A549 (cell line): ENCODE results near the gene ACAP1. TPM values are rescaled to one million over a fixed set of nuclear protein-coding genes. Genes with fewer than 3 reads are reported as not detected.

ENCODE experiments used
- ATAC-seq, 2 experiments: fragments of 200-7000 bp in 1 of 2; fragments of >200 bp in 1 of 2; cut with Nextera tagmentation in 1 of 2; cut with Tn5 transposase in 1 of 2; 3 replicates each; pipeline versions ENCODE4 v1.8.0 to v1.9.1; 2018 to 2020; ENCODE audit warnings: mild to moderate bottlenecking in 1 of 2, moderate library complexity in 1 of 2
- CTCF ChIA-PET: fragments of 300-600 bp; sonication (Branson Sonifier 250); formaldehyde crosslinking; extraction: SDS; loops from one replicate; lab custom pipeline; 2021; ENCODE audit warnings: antibody characterized with exemption, inconsistent platforms; lab: Yijun Ruan, JAX
- POLR2A ChIA-PET: fragments of 350-600 bp; formaldehyde crosslinking; extraction: SDS; loops from one replicate; lab custom pipeline; 2021; ENCODE audit warnings: antibody characterized with exemption, inconsistent platforms; lab: Yijun Ruan, JAX
- DNase-seq, 2 experiments: peaks; one replicate each; pipeline versions ENCODE4 v3.0.0 to v3.0.0-alpha.2; 2011 to 2016; ENCODE audit warnings: low read depth in 1 of 2, low spot score in 1 of 2
- FAIRE-seq: peaks from 2 replicates; lab custom pipeline; 2011; peaks lifted over from hg19 to GRCh38; lab: Jason Lieb, UNC
- H3K27ac ChIP-seq, 2 experiments: fragments of >200 bp; sonication (Bioruptor Twin); formaldehyde crosslinking; 3 replicates each; pipeline ENCODE4 v1.5.1; 2016 to 2017
- H3K4me1 ChIP-seq: fragments of >200 bp; sonication (Bioruptor Twin); formaldehyde crosslinking; 3 replicates; pipeline ENCODE4 v1.6.1; 2016
- H3K4me2 ChIP-seq: fragments of >200 bp; sonication (Bioruptor Twin); formaldehyde crosslinking; 3 replicates; pipeline ENCODE4 v1.6.1; 2016
- H3K4me3 ChIP-seq: fragments of >200 bp; sonication (Bioruptor Twin); formaldehyde crosslinking; 3 replicates; pipeline ENCODE4 v1.5.1; 2016
- H3K9me3 ChIP-seq: fragments of >200 bp; sonication (Bioruptor Twin); formaldehyde crosslinking; 3 replicates; pipeline ENCODE4 v1.6.1; 2016
- CHD2 ChIP-seq: fragments of 150-350 bp; IDR thresholded peaks from 2 replicates; pipeline ENCODE4 v1.6.1; 2014; ENCODE audit warnings: low read length; ENCODE audit not compliant: partially characterized antibody
- GATA3 ChIP-seq: IDR thresholded peaks from 2 replicates; pipeline ENCODE4 v1.6.1; 2012; ENCODE audit warnings: borderline replicate concordance
- JUN ChIP-seq, 2 experiments: fragments of >200 bp; sonication (Bioruptor Twin); formaldehyde crosslinking; IDR thresholded peaks; 2 replicates in 1 of 2; 3 replicates in 1 of 2; pipeline ENCODE4 v1.6.1; 2016 to 2017
- JUNB ChIP-seq: fragments of >200 bp; sonication (Bioruptor Twin); formaldehyde crosslinking; IDR thresholded peaks from 2 replicates; pipeline ENCODE4 v1.6.1; 2016
- KDM1A ChIP-seq: fragments of 200-600 bp; sonication (generic); IDR thresholded peaks from 2 replicates; pipeline ENCODE4 v1.6.1; 2016; ENCODE audit warnings: low read depth, mild to moderate bottlenecking
- MAFK ChIP-seq: fragments of 450-650 bp; IDR thresholded peaks from 2 replicates; pipeline ENCODE4 v1.6.1; 2014; ENCODE audit not compliant: partially characterized antibody
- MAZ ChIP-seq: fragments of 150-350 bp; IDR thresholded peaks from 2 replicates; pipeline ENCODE4 v1.6.1; 2014; ENCODE audit warnings: antibody characterized with exemption, low read depth, low read length, borderline replicate concordance
- MYC ChIP-seq: IDR thresholded peaks from 2 replicates; pipeline ENCODE4 v1.6.1; 2012; ENCODE audit warnings: mild to moderate bottlenecking, inconsistent platforms, low read length, improper control_type of control experiment, borderline replicate concordance
- NFE2L2 ChIP-seq: fragments of 150-350 bp; conservative IDR thresholded peaks from 2 replicates; pipeline ENCODE4 v1.6.1; 2014; ENCODE audit warnings: low read length
- NPAS2 ChIP-seq: fragments of 250-450 bp; sonication (Bioruptor Pico); IDR thresholded peaks from 2 replicates; pipeline ENCODE4 v1.8.0; 2022; ENCODE audit warnings: mild to moderate bottlenecking, moderate library complexity, borderline replicate concordance
- POLR2A ChIP-seq: IDR thresholded peaks from 2 replicates; pipeline ENCODE4 v1.6.1; 2012; ENCODE audit warnings: mild to moderate bottlenecking, low read length
- RARB ChIP-seq: fragments of 250-450 bp; sonication (Bioruptor Pico); IDR thresholded peaks from 2 replicates; pipeline ENCODE4 v1.8.0; 2021; ENCODE audit warnings: mild to moderate bottlenecking, moderate library complexity
- RCOR1 ChIP-seq: fragments of 150-350 bp; IDR thresholded peaks from 2 replicates; pipeline ENCODE4 v1.6.1; 2014; ENCODE audit warnings: antibody characterized with exemption, low read length, low read depth
- RFX5 ChIP-seq: fragments of 450-650 bp; IDR thresholded peaks from 2 replicates; pipeline ENCODE4 v1.7.1; 2014; ENCODE audit warnings: antibody characterized with exemption, mild to moderate bottlenecking, moderate library complexity
- RNF2 ChIP-seq: fragments of 200-600 bp; sonication (generic); IDR thresholded peaks from 2 replicates; pipeline ENCODE4 v1.6.1; 2016; ENCODE audit warnings: low read depth, mild to moderate bottlenecking, antibody characterized with exemption, moderate library complexity, borderline replicate concordance
- TP53 ChIP-seq: fragments of 250-450 bp; sonication (Bioruptor Pico); IDR thresholded peaks from 2 replicates; pipeline ENCODE4 v1.5.0; 2021; ENCODE audit warnings: mild to moderate bottlenecking, moderate library complexity
- ZFP36 ChIP-seq: fragments of 450-650 bp; IDR thresholded peaks from 2 replicates; pipeline ENCODE4 v1.6.1; 2014; ENCODE audit warnings: borderline replicate concordance; ENCODE audit not compliant: partially characterized antibody
- ZNF302 ChIP-seq: fragments of 250-450 bp; sonication (Bioruptor Pico); IDR thresholded peaks from 2 replicates; pipeline ENCODE4 v1.9.0; 2021; ENCODE audit warnings: inconsistent platforms, mild to moderate bottlenecking, moderate library complexity
- ZSCAN20 ChIP-seq: fragments of 250-450 bp; sonication (Bioruptor Pico); IDR thresholded peaks from 2 replicates; pipeline ENCODE4 v1.8.0; 2022; ENCODE audit warnings: mild to moderate bottlenecking, moderate library complexity
- WGBS: methylation state at CpG from one replicate; pipeline ENCODE4 v1.1.6; 2017; ENCODE audit errors: missing lambda C conversion rate; 5-methylcytosine and 5-hydroxymethylcytosine counted together
- polyA plus RNA-seq, 4 experiments: library from polyadenylated mRNA; depleted of rRNA in 3 of 4; stranded (reverse); fragments of >200 nt; fragmentation: RNase III in 1 of 4; extraction: RNeasy Plus Mini Kit Qiagen cat#74134 plus additional on column Dnase treatment in 1 of 4; gene quantifications; 2 replicates in 3 of 4; 3 replicates in 1 of 4; pipeline ENCODE4 v1.2.3, GENCODE V29; 2011 to 2017
- TF ChIP-seq, protein P1 (sequence below): IDR thresholded peaks from 2 replicates; pipeline ENCODE4 v1.6.1; 2012
- TF ChIP-seq, protein P2 (sequence below): fragments of >200 bp; sonication (Bioruptor Twin); formaldehyde crosslinking; IDR thresholded peaks from 3 replicates; pipeline ENCODE4 v1.6.1; 2016
- TF ChIP-seq, protein P3 (sequence below): fragments of >200 bp; sonication (Bioruptor Twin); formaldehyde crosslinking; IDR thresholded peaks from 3 replicates; pipeline ENCODE4 v1.5.1; 2016
- TF ChIP-seq, protein P4 (sequence below): IDR thresholded peaks from 2 replicates; pipeline ENCODE4 v1.6.1; 2012; ENCODE audit warnings: low read depth, borderline replicate concordance
- TF ChIP-seq, protein P5 (sequence below): fragments of 250-450 bp; sonication (Bioruptor Pico); IDR thresholded peaks from 2 replicates; pipeline ENCODE4 v1.5.0; 2021; ENCODE audit warnings: mild to moderate bottlenecking, moderate library complexity, borderline replicate concordance
- TF ChIP-seq, protein P6 (sequence below): fragments of >200 bp; sonication (Bioruptor Twin); formaldehyde crosslinking; IDR thresholded peaks from 2 replicates; pipeline ENCODE4 v1.6.1; 2016
- TF ChIP-seq, protein P7 (sequence below): fragments of 150-350 bp; IDR thresholded peaks from 2 replicates; pipeline ENCODE4 v1.6.1; 2014; ENCODE audit warnings: low read depth, mild to moderate bottlenecking, low read length

ACAP1 gene
- polyA plus RNA-seq, 2 of the 4 experiments (the other 2 are of a cell fraction) = 0.41 to 1.3 TPM

DNA sequence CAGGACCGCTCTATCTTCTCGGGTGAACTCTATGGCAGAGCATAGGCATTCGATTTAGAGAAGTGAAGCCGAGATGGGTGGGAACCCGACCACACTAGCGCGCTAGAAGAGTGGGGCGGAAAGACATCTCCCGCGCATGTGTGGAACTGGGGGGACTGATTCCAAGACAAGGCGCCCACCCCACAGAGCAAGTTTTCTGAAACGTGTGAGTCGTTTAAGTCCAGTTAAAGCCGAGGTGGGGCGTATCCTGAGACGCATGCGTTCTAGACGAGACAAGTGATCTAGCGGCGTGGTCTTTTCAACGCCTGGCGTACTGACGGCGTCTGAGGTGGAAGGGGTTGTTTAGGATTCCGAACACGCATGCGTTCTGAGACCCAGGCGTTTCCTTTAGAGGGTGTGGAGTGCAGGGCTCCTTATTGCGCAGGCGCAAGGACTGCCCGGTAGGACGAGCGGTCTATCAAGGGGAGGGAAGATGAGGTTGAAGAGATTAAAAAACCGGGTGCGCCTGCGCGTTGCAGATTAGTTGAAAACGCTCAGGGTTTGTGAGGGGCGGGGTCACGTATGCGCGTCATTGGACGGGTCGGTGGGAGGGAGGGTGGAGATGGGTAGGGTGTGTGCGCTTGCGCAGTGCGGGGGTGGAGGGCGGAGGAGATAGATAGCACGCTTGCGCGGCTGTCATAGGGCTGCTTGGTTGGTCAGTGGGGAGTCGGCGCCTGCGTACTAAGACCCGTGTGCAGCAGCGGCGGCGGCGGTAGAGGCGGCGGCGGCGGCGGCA is 29.2 kb upstream of the ACAP1 start, which contains the start of gene EIF5A:
TSS of gene EIF5A (plus strand) at position 718 of the 775 bp plus-strand sequence. CDS start 2,008 bp downstream, outside the sequence.
- H3K4me3 ChIP-seq = peak within 1 kb of the TSS; percentile 98
- ChIA-PET POLR2A (no interaction called here), CTCF (interaction anchor here (0.6 to 2.4 kb wide), 2 partner anchors 10 to 66 kb away, joined by 3 to 58 read pairs; no protein-coding TSS in a partner anchor)
- peak within 1 kb of the TSS; percentile 98 to 100 for H3K27ac ChIP-seq
- no peaks in the 10 kb centered on the region for H3K9me3 ChIP-seq
- under 1% methylated on average over 62 of the region's 64 CpGs for WGBS
- peak within 1 kb of the TSS; percentile 95 for H3K4me2 ChIP-seq
- FAIRE-seq = peak; percentile 100
- TF ChIP-seq, protein P1, sequence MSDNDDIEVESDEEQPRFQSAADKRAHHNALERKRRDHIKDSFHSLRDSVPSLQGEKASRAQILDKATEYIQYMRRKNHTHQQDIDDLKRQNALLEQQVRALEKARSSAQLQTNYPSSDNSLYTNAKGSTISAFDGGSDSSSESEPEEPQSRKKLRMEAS = peak; percentile 90
- TF ChIP-seq, protein P2, sequence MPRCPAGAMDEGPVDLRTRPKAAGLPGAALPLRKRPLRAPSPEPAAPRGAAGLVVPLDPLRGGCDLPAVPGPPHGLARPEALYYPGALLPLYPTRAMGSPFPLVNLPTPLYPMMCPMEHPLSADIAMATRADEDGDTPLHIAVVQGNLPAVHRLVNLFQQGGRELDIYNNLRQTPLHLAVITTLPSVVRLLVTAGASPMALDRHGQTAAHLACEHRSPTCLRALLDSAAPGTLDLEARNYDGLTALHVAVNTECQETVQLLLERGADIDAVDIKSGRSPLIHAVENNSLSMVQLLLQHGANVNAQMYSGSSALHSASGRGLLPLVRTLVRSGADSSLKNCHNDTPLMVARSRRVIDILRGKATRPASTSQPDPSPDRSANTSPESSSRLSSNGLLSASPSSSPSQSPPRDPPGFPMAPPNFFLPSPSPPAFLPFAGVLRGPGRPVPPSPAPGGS = peak; percentile 54; the same call in 2 of the 3 replicates
- TF ChIP-seq, protein P3, sequence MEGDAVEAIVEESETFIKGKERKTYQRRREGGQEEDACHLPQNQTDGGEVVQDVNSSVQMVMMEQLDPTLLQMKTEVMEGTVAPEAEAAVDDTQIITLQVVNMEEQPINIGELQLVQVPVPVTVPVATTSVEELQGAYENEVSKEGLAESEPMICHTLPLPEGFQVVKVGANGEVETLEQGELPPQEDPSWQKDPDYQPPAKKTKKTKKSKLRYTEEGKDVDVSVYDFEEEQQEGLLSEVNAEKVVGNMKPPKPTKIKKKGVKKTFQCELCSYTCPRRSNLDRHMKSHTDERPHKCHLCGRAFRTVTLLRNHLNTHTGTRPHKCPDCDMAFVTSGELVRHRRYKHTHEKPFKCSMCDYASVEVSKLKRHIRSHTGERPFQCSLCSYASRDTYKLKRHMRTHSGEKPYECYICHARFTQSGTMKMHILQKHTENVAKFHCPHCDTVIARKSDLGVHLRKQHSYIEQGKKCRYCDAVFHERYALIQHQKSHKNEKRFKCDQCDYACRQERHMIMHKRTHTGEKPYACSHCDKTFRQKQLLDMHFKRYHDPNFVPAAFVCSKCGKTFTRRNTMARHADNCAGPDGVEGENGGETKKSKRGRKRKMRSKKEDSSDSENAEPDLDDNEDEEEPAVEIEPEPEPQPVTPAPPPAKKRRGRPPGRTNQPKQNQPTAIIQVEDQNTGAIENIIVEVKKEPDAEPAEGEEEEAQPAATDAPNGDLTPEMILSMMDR = no peak
- no peak for TF ChIP-seq NFE2L2
- TF ChIP-seq MAZ = no peak; the same call in 1 of the 2 replicates
- TF ChIP-seq POLR2A = peak; percentile 71
- TF ChIP-seq ZNF302 (CRISPR knock-in tag) = no peak
- no peak for TF ChIP-seq ZSCAN20
- TF ChIP-seq, protein P4, sequence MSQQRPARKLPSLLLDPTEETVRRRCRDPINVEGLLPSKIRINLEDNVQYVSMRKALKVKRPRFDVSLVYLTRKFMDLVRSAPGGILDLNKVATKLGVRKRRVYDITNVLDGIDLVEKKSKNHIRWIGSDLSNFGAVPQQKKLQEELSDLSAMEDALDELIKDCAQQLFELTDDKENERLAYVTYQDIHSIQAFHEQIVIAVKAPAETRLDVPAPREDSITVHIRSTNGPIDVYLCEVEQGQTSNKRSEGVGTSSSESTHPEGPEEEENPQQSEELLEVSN = 0 out of 2 replicates have a peak, but pooled peaks have one; percentile 44
- TF ChIP-seq JUN (IDR thresholded peaks at IDR 0.05) = peak; percentile 59 to 75; a peak in 1 of 5 replicates
- no peak for TF ChIP-seq CHD2
- peak; percentile 66 for TF ChIP-seq MYC
- TF ChIP-seq RFX5 = no peak
- TF ChIP-seq RNF2 = no peak
- H3K4me1 ChIP-seq = peaks cover 29% of the 10 kb centered on the region
- peak; percentile 100 for DNase-seq
- peak; percentile 86 for ATAC-seq

DNA sequence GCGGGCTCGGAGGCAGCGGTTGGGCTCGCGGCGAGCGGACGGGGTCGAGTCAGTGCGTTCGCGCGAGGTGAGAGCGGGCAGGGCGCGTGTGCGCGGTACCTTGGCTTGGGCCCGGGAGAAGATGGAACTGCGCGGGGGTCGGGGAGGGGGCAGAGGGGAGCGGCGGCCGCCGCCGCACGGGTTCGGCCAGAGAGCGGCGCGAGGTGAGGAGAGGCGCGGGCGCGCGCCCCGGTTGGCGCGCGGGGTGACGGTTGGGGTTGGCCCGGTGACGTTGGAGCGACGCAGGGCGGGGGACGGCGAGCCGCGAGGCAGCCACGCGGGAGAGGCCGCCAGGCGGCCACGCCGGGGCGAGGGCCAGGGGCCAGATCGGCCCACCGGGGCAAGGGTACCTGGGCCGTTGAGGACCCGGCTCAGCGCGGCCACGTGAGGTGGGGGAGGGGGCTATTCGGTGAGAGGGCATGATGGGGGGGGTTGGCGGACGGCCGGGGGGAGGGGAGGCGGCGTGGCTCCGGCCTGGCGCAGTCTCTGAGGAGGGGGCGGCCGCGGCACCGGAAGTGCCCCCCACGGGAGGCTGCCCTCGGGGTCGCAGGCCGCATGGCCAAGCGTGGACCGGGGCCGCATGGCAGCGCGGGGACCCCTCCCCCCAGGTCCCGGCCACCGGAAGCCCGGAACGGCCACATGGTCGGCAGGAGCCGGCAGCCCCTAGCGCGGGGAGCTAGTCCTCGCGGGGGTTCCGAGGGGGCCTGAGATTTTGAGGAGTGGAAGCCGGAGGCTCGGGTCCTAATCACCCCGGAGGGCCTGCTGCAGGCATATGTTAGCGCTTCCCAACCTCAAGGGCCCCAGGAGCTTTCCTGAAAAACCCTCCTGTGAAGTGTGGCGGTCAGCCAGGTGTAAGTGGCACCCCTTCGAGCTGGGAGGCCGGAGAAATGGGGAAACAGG is 28.4 kb upstream of the ACAP1 start:
- H3K4me1 ChIP-seq = peaks cover 37% of the 10 kb centered on the region
- H3K9me3 ChIP-seq = no peaks in the 10 kb centered on the region
- 1% methylated on average over 17 of the region's 104 CpGs for WGBS
- peak; percentile 7 to 44 for ATAC-seq
- H3K4me2 ChIP-seq = peak overlapping the region; percentile 95
- peak overlapping the region; percentile 98 for H3K4me3 ChIP-seq
- ChIA-PET CTCF (interaction anchor here (0.9 to 4.5 kb wide), 4 partner anchors 10 to 36 kb away, joined by 3 to 22 read pairs (median 5); no protein-coding TSS in a partner anchor), POLR2A (interaction anchor here (0.5 to 1.1 kb wide), 2 partner anchors 96 to 176 kb away, joined by 3 to 4 read pairs; partner anchors contain the start of genes POLR2A and TMEM256)
- FAIRE-seq = no peak
- peak; percentile 52 for DNase-seq
- peak overlapping the region; percentile 98 to 100 for H3K27ac ChIP-seq
- TF ChIP-seq, protein P5, sequence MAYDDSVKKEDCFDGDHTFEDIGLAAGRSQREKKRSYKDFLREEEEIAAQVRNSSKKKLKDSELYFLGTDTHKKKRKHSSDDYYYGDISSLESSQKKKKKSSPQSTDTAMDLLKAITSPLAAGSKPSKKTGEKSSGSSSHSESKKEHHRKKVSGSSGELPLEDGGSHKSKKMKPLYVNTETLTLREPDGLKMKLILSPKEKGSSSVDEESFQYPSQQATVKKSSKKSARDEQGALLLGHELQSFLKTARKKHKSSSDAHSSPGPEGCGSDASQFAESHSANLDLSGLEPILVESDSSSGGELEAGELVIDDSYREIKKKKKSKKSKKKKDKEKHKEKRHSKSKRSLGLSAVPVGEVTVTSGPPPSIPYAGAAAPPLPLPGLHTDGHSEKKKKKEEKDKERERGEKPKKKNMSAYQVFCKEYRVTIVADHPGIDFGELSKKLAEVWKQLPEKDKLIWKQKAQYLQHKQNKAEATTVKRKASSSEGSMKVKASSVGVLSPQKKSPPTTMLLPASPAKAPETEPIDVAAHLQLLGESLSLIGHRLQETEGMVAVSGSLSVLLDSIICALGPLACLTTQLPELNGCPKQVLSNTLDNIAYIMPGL = no peak; the same call in 1 of the 2 replicates
- TF ChIP-seq ZFP36 (no peak), GATA3 (no peak), RCOR1 (no peak), NPAS2 (CRISPR knock-in tag) (no peak), MAFK (no peak), JUNB (no peak), RARB (CRISPR knock-in tag) (no peak), KDM1A (no peak), TP53 (peak; percentile 85), MYC (peak; percentile 99)
- TF ChIP-seq, protein P1 = peak; percentile 97
- TF ChIP-seq, protein P6, sequence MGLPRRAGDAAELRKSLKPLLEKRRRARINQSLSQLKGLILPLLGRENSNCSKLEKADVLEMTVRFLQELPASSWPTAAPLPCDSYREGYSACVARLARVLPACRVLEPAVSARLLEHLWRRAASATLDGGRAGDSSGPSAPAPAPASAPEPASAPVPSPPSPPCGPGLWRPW = no peak
- TF ChIP-seq, protein P7, sequence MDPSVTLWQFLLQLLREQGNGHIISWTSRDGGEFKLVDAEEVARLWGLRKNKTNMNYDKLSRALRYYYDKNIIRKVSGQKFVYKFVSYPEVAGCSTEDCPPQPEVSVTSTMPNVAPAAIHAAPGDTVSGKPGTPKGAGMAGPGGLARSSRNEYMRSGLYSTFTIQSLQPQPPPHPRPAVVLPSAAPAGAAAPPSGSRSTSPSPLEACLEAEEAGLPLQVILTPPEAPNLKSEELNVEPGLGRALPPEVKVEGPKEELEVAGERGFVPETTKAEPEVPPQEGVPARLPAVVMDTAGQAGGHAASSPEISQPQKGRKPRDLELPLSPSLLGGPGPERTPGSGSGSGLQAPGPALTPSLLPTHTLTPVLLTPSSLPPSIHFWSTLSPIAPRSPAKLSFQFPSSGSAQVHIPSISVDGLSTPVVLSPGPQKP = no peak
